T-helper 1 cell treated with Interleukin-12 subunit alpha and Interleukin-12 subunit beta and Interleukin-4 antibody, amounts not matched to agents 30 ng/mL and 1 ng/mL, for 36 hours (primary cell): Measurements from ENCODE around the gene PDPK1. TPM values are rescaled to one million over a fixed set of nuclear protein-coding genes. Genes with fewer than 3 reads are reported as not detected.

Source experiments
- intact Hi-C: fragments of 100-400 bp; cut with micrococcal nuclease; formaldehyde crosslinking; loops from one replicate; pipeline ENCODE4 v1.15.1; 2024
- total RNA-seq: library from RNA; stranded (reverse); gene quantifications from 2 replicates; pipeline ENCODE4 v1.2.3, GENCODE V29; 2022

The PDPK1 gene
- total RNA-seq, 1 donor from 2014 or later, result 52.6 TPM

GRCh38 chr16:2505695-2506094 lies 32.1 kb upstream of the PDPK1 start:
- intact Hi-C loops, result no loop called here

GRCh38 chr16:2507052-2507659 lies 30.7 kb upstream of the PDPK1 start:
- intact Hi-C loops, result no loop called here

- intact Hi-C loops, result no loop called here
Measured at GRCh38 chr16:2507665-2508064, 30.2 kb upstream of the PDPK1 start.

- intact Hi-C loops, result no loop called here
Measured at GRCh38 chr16:2508722-2509400, 29.0 kb upstream of the PDPK1 start.

GRCh38 chr16:2511128-2511800 lies 26.6 kb upstream of the PDPK1 start:
- intact Hi-C loops, result no loop called here

GRCh38 chr16:2511996-2512734 lies 25.7 kb upstream of the PDPK1 start:
- intact Hi-C loops, result loop anchor here (2.0 kb wide), 1 partner anchor 289 kb away; the partner anchor contains the start of gene E4F1

GRCh38 chr16:2512735-2513404 lies 25.0 kb upstream of the PDPK1 start:
- intact Hi-C loops, result loop anchor here (1.0 to 2.0 kb wide), 6 partner anchors 19 to 290 kb away; partner anchors contain the start of genes CCNF, E4F1, RNPS1 and TEDC2

- intact Hi-C loops, result loop anchor here (1.0 to 2.0 kb wide), 6 partner anchors 19 to 291 kb away; partner anchors contain the start of genes CCNF, E4F1, RNPS1 and TEDC2
Measured at GRCh38 chr16:2513405-2514332, 24.2 kb upstream of the PDPK1 start, which contains the start of gene ATP6V0C. ATP6V0C (plus strand) TSS chr16:2513952; CDS start chr16:2514104, 152 bp downstream.

GRCh38 chr16:2514333-2515179 lies 23.3 kb upstream of the PDPK1 start:
- intact Hi-C loops, result no loop called here

- intact Hi-C loops, result no loop called here
Measured at GRCh38 chr16:2515180-2515851, 22.5 kb upstream of the PDPK1 start.

GRCh38 chr16:2516391-2517240 lies 21.2 kb upstream of the PDPK1 start:
- intact Hi-C loops, result no loop called here

- intact Hi-C loops, result no loop called here
Measured at GRCh38 chr16:2517954-2518605, 19.7 kb upstream of the PDPK1 start.

GRCh38 chr16:2518823-2519710 lies 18.8 kb upstream of the PDPK1 start:
- intact Hi-C loops, result no loop called here

GRCh38 chr16:2519711-2520080 lies 18.1 kb upstream of the PDPK1 start:
- intact Hi-C loops, result loop anchor here (1.0 kb wide), 1 partner anchor 13 kb away; no protein-coding TSS in a partner anchor

- intact Hi-C loops, result loop anchor here (1.0 kb wide), 1 partner anchor 12 kb away; no protein-coding TSS in a partner anchor
Measured at GRCh38 chr16:2520097-2520783, 17.6 kb upstream of the PDPK1 start, which contains the start of gene AMDHD2. AMDHD2 (plus strand) TSS chr16:2520371; CDS start chr16:2520459, 88 bp downstream.
